ENCODE measurements around the gene FOXD4L6. TPM values are rescaled to one million over a fixed set of nuclear protein-coding genes. Genes with fewer than 3 reads are reported as not detected.
"Not testable (repeated sequence)": the region's sequence is repeated elsewhere in the genome, so short reads cannot be mapped to it uniquely, and the experiment has no call there.

Gene FOXD4L6
- total RNA-seq, 1 experiment from 2014 or later, result not detected

GRCh38 chr9:41100508-41100907 is 28.0 kb downstream of the FOXD4L6 start:
- not testable (repeated sequence) for DNase-seq (ENCODE audit: low read depth)

GRCh38 chr9:41098759-41099158 is 29.7 kb downstream of the FOXD4L6 start:
- peak; percentile 32 for DNase-seq (ENCODE audit: low read depth)

GRCh38 chr9:41095060-41095459 is 33.4 kb downstream of the FOXD4L6 start:
- not testable (repeated sequence) for DNase-seq (ENCODE audit: low read depth)

- DNase-seq (ENCODE audit: low read depth), result peak; percentile 22
These were observed 34.3 kb downstream of the FOXD4L6 start for GRCh38 chr9:41094010-41094773.

GRCh38 chr9:41090922-41091321 is 37.6 kb downstream of the FOXD4L6 start:
- DNase-seq (ENCODE audit: low read depth), result not testable (repeated sequence)

DNA sequence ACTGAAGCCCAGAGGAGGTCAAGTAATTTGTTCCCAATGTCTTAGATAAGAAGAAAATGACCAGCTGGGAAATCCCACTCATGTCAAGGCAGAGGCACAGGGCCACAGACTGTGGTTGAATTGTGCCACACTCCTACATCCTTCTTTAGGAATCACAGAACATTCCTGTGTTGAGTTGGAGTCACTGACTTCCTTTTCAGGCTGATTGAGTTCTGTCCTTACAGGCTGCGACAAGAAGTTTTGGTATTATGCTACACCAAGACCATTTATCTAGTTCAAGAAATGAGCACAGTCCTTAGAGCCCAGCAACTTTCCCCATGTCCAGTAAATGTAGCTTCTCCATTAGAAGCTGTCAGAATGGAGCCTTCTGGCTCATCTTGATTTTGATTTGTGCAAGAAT is 38.1 kb downstream of the FOXD4L6 start:
- not testable (repeated sequence) for DNase-seq (ENCODE audit: low read depth)

DNA sequence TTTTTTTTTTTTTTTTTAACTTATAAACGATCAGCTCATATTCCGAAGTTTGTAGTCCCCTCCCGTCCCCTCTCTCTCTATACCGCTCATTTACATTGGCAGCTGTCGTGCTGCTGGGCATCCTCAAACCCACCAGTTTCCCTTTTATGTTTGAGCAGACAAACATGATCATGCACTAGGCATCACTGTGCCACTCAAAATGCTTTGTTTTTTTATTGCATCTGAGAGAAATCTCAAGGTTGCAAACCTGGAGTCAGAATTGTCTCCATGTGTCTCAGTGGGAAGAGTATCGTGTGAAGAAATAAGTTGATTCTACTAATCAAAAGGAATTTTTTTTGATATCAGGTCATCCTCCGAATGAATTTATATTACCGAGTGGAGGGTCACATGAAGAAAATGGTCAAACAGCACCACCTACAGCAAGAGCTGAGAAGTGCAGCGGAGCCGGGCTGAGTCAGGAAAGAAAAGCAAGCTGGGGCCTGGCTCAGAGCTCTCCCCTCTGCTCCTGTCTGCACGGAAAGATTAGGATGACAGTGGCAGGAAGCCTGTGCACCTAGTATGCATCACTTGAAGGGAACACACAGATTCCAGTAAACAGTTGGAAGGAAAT is 39.9 kb downstream of the FOXD4L6 start:
- not testable (repeated sequence) for DNase-seq (ENCODE audit: low read depth)

DNA sequence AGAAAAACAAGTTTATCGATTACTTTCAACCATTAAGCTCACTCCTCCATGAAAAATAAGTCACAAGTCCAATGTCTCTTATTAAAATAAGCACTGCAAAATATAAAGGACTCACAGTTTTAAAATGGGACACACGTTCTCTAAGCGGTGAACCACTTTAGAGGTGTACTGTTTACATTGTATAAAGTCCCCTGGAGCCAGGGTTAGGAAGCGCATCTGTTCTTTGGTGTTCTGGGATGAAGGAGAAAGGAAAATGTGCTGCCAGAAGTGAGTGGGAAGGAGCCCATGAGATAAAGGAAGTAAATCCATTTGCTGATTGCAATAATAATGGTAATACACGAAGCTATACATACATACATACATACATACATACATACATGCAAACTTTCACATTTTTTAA is 40.6 kb downstream of the FOXD4L6 start:
- not testable (repeated sequence) for DNase-seq (ENCODE audit: low read depth)

DNA sequence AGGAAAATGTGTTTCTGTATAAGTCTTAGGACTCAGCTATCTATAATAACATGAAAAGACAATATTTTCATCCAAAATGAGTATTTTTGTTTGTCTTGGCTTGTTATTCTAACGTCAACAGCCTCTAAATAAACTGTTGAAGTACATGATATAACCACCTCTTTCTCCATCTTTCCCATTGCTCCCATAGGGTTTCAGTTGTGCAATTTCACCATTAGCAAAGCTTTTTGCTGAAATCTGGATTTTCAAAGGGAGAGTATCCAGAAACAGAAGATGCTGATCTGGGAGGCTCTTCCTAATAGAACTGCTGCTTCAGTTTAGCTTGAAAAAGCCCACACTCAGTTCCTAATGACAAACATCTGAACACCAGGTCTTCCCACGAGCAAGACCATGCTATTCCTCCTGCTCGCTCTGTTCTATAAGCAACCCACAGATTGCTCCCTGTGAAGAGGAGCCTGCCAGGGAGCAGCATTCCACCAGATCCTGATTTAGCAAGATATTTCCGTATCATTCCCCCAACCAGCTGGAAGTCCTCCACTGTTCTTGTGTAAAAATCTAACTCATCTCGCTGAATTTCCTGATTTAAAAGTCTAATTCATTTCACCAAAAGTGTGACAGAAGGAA is 41.2 kb downstream of the FOXD4L6 start:
- DNase-seq (ENCODE audit: low read depth), result not testable (repeated sequence)

DNA sequence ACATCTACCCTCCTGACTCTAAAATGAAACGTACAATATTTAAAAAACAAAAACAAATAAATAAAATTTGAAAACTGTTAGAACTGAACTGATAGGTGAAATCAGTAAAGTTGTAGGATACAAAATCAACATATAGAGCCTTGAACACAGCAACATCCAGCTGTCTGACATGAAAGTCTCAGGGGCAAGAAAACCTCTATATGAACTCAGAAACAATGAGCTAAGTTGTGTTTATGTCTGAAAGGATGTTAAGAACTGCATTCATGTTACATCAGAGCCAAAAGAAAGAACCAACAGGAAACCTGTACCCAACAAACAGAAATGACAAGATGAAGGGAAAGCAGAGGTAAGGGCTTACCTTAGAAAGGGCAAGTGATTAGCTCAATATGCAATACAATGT is 41.8 kb downstream of the FOXD4L6 start:
- DNase-seq (ENCODE audit: low read depth), result not testable (repeated sequence)

DNA sequence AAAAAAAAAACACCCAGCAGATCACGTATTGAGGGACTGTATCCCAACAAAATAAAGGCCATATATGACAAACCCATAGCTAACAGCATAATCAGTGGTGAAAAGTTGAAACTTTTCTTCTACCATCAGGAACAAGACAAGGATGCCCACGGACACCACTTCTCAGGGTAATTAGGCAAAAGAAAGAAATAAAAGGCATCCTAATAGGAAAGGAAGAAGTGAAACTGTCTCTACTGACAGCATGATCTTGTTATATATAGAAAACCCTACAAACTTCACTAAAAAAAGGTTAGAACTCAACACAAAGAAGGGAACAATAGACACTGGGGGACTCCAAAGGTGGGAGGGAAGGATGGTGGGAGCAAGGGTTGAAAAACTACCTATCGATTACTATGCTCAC is 42.3 kb downstream of the FOXD4L6 start:
- not testable (repeated sequence) for DNase-seq (ENCODE audit: low read depth)

DNA sequence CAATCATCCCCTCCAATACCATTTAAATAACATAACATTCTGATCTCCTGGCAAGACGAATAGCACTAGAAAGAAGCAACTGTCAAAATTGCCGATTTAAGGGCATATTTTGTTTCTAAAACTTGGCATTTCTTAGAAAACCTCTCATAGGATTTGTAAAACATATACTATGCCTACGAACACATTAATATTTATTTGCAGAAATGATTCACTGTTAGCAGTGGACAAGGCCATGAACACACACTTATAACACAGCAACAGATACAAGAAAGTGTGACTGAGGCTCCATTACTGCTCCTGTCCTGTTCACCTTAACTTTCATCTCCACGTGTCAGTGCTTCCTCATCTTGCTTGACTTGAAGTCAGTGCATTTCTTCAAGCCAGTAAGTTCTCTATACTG is 46.1 kb downstream of the FOXD4L6 start:
- not testable (repeated sequence) for DNase-seq (ENCODE audit: low read depth)

DNA sequence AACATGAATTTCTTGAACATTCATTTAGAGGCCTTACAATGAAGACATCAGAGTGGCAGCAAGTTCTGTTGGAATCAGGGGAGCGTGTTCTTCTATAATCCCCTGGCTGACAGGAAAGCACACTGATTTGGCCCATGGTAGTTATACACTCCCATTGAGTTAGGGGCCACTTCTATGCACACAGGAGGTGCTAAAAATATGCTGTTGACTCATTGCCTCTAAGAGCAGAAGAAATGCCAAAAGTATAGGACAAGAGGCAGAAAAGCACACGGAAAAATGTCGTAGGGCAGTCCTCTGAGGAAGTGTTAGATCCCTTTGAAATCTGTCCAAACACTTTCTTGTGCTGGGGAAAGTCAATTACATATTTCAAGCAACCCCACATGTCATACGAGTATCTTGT is 49.0 kb downstream of the FOXD4L6 start:
- not testable (repeated sequence) for DNase-seq (ENCODE audit: low read depth)

- peak; percentile 39 for DNase-seq (ENCODE audit: low read depth)
These were observed 50.9 kb downstream of the FOXD4L6 start for GRCh38 chr9:41077586-41077985.

Other genes starting within 250 kb of the FOXD4L6 start
- gene ZNG1F, start 60.6 kb upstream of the FOXD4L6 start, total RNA-seq (2014; rRNA removed; shearing (Covaris generic)), result 2.0 and 10.8 TPM in 2 replicates